ENCODE results near the gene BRSK2. TPM values are rescaled to one million over a fixed set of nuclear protein-coding genes. Genes with fewer than 3 reads are reported as not detected.

Gene BRSK2
- total RNA-seq, 3 donors from 2014 or later (not counting 1 experiment from before 2014, with no cell fraction given) = 0.11 to 0.14 TPM; not detected in 1

DNA sequence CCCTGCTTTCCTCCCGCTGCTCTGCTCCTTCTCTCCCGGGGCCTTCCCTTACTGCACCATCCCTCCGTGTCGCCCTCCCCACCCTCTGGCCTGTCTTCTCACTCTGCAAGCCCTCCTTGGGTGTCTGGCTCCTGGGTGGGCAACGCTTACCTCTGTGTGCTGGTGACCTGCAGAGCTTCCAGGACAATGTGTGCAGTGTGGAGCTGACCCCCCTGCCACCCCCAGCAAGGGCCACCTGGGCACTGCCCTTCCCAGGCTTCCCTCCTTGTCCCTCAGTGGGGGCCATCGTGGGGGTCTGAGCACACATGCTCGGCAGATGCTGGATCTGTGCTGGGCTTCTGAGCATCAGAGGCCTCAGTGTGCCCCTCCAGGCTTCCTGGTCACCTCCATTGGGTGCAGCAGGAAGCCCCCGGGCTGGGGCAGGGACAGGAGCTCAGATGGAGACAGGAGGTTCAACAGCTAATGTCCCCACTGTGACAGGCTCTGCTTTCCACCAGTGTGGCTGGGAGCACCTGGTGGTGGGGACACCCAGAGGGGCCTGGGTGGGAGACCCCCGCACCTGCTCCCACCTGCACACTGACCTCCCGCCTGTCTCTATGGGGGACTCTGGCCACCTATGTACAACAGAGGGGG is 7.8 kb upstream of the BRSK2 start:
- Mint-ChIP-seq H3K27ac (peak overlapping the region in 1 of 2 donors; percentile 87), H3K9me3 (no peaks in the 10 kb centered on the region), H3K36me3 (no peaks in the 10 kb centered on the region), H3K4me3 (peak overlapping the region; percentile 84), H3K27me3 (ENCODE audit: low read depth in 2 of 2) (peaks cover 11% of the 10 kb centered on the region in 2 donors), H3K4me1 (peaks cover 0 to 14% of the 10 kb centered on the region in 2 donors)
- Histone ChIP-seq H3K4me1 (ENCODE audit: control insufficient read depth, insufficient read depth, low read length) (peaks cover 18% of the 10 kb centered on the region), H3K4me3 (ENCODE audit: low read length) (no peak overlapping the region), H3K27ac (ENCODE audit: low read length) (no peak overlapping the region), H3K36me3 (ENCODE audit: control insufficient read depth, insufficient read depth, low read length) (no peaks in the 10 kb centered on the region), H3K9me3 (ENCODE audit: control insufficient read depth, insufficient read depth, low read length) (no peaks in the 10 kb centered on the region), H3K27me3 (ENCODE audit: control insufficient read depth, insufficient read depth, low read length) (no peaks in the 10 kb centered on the region)
- DNase-seq (peak in 1 of 2 donors; percentile 19), ATAC-seq (no peak)
- WGBS (ENCODE audit: insufficient coverage) = 74% methylated on average over 10 of the region's 10 CpGs
- TF ChIP-seq, protein P1, sequence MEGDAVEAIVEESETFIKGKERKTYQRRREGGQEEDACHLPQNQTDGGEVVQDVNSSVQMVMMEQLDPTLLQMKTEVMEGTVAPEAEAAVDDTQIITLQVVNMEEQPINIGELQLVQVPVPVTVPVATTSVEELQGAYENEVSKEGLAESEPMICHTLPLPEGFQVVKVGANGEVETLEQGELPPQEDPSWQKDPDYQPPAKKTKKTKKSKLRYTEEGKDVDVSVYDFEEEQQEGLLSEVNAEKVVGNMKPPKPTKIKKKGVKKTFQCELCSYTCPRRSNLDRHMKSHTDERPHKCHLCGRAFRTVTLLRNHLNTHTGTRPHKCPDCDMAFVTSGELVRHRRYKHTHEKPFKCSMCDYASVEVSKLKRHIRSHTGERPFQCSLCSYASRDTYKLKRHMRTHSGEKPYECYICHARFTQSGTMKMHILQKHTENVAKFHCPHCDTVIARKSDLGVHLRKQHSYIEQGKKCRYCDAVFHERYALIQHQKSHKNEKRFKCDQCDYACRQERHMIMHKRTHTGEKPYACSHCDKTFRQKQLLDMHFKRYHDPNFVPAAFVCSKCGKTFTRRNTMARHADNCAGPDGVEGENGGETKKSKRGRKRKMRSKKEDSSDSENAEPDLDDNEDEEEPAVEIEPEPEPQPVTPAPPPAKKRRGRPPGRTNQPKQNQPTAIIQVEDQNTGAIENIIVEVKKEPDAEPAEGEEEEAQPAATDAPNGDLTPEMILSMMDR (IDR thresholded peaks at IDR 0.05) = no peak
- intact Hi-C loops (cut with micrococcal nuclease) = loop anchor here (5.0 to 10.0 kb wide), 2 partner anchors 47 to 75 kb away; partner anchors contain the start of gene TOLLIP

GRCh38 chr11:1382429-1382828 is 7.3 kb upstream of the BRSK2 start:
- intact Hi-C loops (cut with micrococcal nuclease) = loop anchor here (5.0 to 10.0 kb wide), 2 partner anchors 48 to 75 kb away; partner anchors contain the start of gene TOLLIP
- peak overlapping the region; percentile 63 for H3K4me3 ChIP-seq (ENCODE audit: low read length)
- Mint-ChIP-seq H3K27me3 (ENCODE audit: low read depth in 2 of 2) (peaks cover 5 to 10% of the 10 kb centered on the region in 2 donors), H3K27ac (peak overlapping the region in 1 of 2 donors; percentile 87), H3K4me1 (peaks cover 0 to 15% of the 10 kb centered on the region in 2 donors), H3K36me3 (no peaks in the 10 kb centered on the region), H3K4me3 (peak overlapping the region; percentile 84), H3K9me3 (no peaks in the 10 kb centered on the region)
- H3K27ac ChIP-seq (ENCODE audit: low read length) = peak overlapping the region; percentile 95
- 59% methylated on average over 23 of the region's 23 CpGs for WGBS (ENCODE audit: insufficient coverage)
- H3K27me3 ChIP-seq (ENCODE audit: control insufficient read depth, insufficient read depth, low read length) = no peaks in the 10 kb centered on the region
- H3K4me1 ChIP-seq (ENCODE audit: control insufficient read depth, insufficient read depth, low read length) = peaks cover 18% of the 10 kb centered on the region
- no peaks in the 10 kb centered on the region for H3K9me3 ChIP-seq (ENCODE audit: control insufficient read depth, insufficient read depth, low read length)
- DNase-seq = peak in 1 of 2 donors; percentile 34
- H3K36me3 ChIP-seq (ENCODE audit: control insufficient read depth, insufficient read depth, low read length) = no peaks in the 10 kb centered on the region
- no peak for ATAC-seq
- TF ChIP-seq, protein P1 (IDR thresholded peaks at IDR 0.05) = no peak

DNA sequence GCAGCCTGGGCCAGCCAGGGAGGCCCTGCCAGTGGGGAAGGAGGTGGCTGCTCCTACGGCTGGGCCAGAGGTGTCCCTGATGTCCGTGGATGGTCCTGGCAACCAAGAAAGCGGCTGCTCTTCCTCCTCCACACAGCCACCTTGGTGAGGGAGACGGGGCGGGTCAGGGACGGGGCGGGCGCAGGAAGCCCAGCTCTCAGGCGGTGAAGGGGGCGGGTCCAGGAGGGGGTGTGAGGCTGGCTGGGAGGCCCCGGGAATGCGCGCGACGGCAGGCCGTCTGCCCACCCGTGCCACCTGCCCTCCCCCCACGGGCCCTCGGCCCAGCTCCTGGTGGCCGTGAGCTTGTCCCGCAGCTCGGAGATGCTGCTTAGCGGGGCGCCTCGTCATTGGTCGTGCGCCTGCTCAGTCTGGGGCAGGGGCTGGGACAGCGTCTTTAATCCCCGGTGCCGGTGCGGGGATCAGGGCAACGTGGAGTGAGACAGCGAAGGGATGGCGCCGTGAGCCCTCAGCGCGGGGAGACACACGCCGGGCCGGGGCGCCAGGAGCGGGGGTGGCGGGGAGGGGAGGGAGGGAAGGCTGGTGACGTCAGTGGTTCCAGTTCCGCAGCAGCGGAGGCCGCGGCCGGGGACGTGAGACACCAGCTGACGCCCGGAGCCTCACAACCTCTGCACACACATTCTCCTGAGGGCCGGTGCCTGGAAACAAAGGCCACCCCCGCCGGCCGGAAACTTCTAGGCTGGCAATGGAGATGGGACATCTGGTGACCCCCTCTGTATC is 6.7 kb upstream of the BRSK2 start:
- Histone ChIP-seq H3K36me3 (ENCODE audit: control insufficient read depth, insufficient read depth, low read length) (no peaks in the 10 kb centered on the region), H3K4me1 (ENCODE audit: control insufficient read depth, insufficient read depth, low read length) (peaks cover 18% of the 10 kb centered on the region), H3K4me3 (ENCODE audit: low read length) (peak overlapping the region; percentile 63), H3K9me3 (ENCODE audit: control insufficient read depth, insufficient read depth, low read length) (no peaks in the 10 kb centered on the region), H3K27me3 (ENCODE audit: control insufficient read depth, insufficient read depth, low read length) (no peaks in the 10 kb centered on the region), H3K27ac (ENCODE audit: low read length) (peak overlapping the region; percentile 95)
- ATAC-seq (peak; percentile 86 to 89 (median 87)), DNase-seq (peak; percentile 68 to 91)
- TF ChIP-seq, protein P1 (IDR thresholded peaks at IDR 0.05) = no peak
- Mint-ChIP-seq H3K4me3 (peak overlapping the region; percentile 84), H3K27me3 (ENCODE audit: low read depth in 2 of 2) (peaks cover 0 to 14% of the 10 kb centered on the region in 2 donors), H3K4me1 (peaks cover 0 to 18% of the 10 kb centered on the region in 2 donors), H3K27ac (peak overlapping the region; percentile 57 to 87), H3K9me3 (no peaks in the 10 kb centered on the region), H3K36me3 (no peaks in the 10 kb centered on the region)
- intact Hi-C loops (cut with micrococcal nuclease) = loop anchor here (5.0 to 10.0 kb wide), 2 partner anchors 48 to 76 kb away; partner anchors contain the start of gene TOLLIP
- WGBS (ENCODE audit: insufficient coverage) = under 1% methylated on average over 53 of the region's 56 CpGs

Measured in natural killer cell (primary cell).